Thyroid gland (tissue), 4 donors: Measurements from ENCODE around the gene SLX9.

Experiments used
- CTCF ChIP-seq, 6 experiments: fragments of 200-600 bp in 3 of 6; fragments of 450-650 bp in 3 of 6; sonication (generic) in 3 of 6; IDR thresholded peaks; one replicate each; pipeline ENCODE4 v1.5.1; 2016 to 2019; ENCODE audit warnings: antibody characterized with exemption in 6 of 6, mild to moderate bottlenecking in 2 of 6, inconsistent platforms in 1 of 6, moderate library complexity in 1 of 6
- POLR2A ChIP-seq, 2 donors: fragments of 450-650 bp; IDR thresholded peaks; one replicate each; pipeline ENCODE4 v1.6.1; 2017; ENCODE audit warnings: antibody characterized with exemption in 2 of 2, mild to moderate bottlenecking in 2 of 2, moderate library complexity in 1 of 2

- TF ChIP-seq CTCF (IDR thresholded peaks at IDR 0.05) (no peak), POLR2A (IDR thresholded peaks at IDR 0.05) (no peak)
Observed at GRCh38 chr21:45000637-45001133, 60.9 kb downstream of the SLX9 start.
